CD4-positive, alpha-beta T cell treated with Interleukin-2 at 100 ng/mL for 4 hours (primary cell): ENCODE measurements around the gene FAM43B.

Experiments used
- DNase-seq: peaks from one replicate; pipeline ENCODE4 v3.0.0-alpha.2; 2020; ENCODE audit warnings: low spot score

FAM43B gene

DNA sequence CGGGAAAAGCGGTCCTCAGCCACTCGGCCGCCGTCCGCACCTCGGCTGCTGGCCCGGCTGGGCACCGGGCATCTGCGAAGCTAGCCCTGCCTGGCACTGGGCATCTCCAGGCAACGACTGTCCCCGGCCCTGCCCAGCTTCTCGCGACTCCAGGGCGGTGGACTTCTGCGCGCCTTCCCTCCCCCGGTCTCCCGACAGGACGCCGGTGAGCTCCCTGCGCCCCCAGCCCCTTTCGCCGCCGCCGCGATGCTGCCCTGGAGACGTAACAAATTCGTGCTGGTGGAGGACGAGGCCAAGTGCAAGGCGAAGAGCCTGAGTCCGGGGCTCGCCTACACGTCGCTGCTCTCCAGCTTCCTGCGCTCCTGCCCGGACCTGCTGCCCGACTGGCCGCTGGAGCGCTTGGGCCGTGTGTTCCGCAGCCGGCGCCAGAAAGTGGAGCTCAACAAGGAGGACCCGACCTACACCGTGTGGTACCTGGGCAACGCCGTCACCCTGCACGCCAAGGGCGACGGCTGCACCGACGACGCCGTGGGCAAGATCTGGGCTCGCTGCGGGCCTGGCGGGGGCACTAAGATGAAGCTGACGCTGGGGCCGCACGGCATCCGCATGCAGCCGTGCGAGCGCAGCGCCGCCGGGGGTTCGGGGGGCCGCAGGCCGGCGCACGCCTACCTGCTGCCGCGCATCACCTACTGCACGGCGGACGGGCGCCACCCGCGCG, 514 bp downstream of the FAM43B start:
- DNase-seq: no peak

DNA sequence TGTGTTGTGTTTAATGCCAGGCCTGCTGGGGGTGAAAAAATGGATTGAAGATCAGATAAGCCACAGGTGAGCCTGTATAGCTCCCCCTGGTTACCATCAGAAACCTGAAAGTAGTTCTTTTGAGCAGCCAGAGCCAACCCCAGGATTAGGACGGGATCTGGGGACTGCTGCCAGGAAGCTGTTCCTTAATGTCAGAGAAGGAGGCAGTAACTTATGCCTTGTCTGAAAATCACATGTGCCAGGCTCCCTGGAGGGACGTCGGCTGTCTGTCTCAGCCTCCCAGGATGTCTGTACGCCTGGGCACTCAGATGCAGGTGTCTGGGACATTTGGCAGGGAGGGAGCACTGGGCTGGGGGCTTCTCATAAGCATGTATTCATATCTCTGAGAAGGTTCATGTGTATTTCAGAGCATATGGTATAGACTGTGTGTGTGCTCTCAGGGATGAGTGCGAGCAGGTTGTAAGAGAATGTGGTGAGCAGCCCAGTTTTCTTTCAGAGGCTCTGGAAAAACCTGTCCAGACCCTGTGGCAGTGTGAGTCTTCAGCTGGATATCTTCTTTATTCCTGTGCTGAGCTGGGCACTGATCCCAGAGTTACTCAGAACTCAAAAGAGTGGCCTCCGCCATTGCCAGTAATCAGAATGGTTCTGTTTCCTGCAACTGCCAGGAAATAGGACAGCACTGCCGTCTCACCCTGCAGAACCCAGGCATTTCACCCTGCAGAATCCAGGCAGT, 2.8 kb downstream of the FAM43B start:
- DNase-seq: no peak

DNA sequence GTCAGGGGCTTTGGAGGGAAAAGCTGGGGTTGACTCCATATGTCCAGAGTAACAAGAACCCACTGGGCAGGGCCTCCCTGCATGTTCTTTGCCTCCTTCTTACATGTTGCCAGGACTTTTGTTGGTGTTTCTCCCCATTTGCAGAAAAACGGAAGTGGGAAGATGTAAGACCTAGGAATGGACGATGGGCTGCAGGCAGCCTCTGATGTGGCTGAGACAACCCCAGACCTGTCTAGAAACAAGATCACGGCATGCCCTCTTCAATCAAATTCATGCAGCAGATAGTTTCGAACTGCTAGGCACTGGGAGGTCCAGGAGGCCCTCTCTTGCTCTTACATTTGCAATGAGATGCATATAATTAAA, 3.4 kb downstream of the FAM43B start:
- no peak for DNase-seq

DNA sequence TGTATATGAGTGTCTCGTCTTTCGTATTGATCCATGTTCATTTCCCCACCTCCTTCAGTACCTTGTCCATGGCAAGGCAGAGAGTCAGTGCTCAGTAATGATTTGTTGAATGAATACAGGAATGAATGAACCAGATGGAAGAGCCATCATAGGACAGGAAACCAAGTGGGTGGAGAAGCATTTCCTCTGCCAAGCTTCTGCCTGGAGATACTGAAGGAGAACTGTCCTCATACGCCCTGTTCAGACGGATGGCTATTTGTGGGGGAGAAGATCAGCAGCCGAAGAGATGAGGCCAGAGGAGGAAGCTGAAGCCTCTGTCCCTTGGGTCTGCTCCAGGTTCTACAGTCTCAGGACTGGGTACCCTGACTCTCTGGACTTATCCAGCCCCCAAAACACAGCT, 5.8 kb downstream of the FAM43B start:
- no peak for DNase-seq

DNA sequence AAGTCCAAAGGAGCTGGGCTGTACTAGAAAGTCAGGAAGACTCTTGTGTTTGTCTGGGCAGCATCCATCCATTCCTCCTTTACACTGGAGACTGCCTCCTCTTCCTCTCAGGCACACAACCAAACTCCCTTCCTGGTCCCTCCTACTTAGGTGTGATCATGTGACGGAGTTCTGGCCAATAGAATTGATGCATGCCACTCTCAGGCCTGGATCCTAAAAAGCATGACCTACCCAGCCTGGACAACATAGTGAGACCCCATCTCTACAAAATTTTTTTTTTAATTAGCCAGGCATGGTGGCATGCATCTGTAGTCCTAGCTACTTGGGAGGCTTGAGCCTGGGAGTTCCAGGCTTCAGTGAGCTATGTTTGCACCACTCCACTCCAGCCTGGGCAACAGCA, 8.6 kb downstream of the FAM43B start:
- no peak for DNase-seq

DNA sequence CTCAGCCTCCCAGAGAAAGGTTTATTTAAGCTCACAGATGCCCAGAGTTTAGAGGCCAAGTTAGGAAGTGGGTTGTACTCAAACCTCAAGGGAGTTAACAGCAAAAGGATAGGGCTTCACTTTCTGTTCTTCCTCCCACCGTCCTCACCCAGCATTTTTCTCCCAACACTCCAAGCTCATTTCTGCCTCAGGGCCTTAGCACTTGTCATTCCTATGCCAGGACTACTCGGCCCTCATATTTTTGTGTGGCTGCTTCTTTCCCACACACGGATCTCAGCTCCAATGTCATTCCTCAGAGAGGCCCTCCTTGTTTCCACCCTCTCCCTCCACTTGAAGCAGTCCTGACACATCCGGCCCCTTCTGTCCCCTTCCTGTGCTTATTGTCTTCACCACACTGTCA, 12.9 kb downstream of the FAM43B start:
- no peak for DNase-seq

DNA sequence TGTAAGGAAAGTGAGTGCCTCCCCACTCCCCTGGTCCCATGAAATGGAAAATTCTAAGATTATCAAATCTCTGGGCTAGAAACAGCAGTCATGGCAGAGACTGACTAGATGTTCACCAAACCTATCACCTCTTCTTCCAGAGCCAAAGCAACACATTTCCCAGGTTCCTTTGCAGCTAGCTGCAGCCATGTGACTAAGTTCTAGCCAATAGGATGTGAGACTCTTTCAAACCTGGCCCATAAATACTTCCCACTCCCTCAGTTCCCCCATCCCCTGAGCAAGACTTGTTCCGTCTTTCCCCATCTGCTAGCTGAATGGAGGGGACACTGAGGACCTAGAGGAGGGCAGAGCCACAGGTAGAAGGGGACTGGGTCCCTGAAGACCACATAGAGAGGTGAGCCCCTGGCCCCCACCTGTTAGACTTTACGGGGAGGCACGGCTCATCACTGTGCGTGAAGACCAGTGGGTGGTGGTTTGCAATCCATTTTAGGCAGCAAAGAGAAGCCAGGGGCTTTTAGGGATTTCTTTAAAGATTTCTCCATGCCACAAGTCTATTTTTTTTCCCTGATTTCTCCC, 17.2 kb downstream of the FAM43B start:
- DNase-seq: no peak

DNA sequence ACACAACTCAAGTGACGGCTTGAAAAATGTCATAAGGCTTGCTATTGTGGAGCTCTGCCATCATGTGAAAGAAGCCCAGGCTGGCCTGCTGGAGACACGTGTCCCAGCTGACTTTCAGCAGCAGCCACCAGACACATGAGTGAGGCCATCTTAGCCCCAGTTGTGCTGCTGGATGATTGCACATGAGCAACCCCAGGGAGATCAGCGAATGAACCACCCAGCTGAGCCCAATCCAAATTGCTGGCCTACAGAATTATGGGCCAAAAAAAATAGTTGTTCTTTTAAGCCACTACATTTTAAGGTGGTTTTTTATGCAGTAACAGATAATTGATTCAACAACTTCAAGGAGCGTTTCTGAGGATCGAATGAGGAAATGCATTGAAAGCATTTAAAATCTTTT, 19.1 kb downstream of the FAM43B start:
- no peak for DNase-seq

DNA sequence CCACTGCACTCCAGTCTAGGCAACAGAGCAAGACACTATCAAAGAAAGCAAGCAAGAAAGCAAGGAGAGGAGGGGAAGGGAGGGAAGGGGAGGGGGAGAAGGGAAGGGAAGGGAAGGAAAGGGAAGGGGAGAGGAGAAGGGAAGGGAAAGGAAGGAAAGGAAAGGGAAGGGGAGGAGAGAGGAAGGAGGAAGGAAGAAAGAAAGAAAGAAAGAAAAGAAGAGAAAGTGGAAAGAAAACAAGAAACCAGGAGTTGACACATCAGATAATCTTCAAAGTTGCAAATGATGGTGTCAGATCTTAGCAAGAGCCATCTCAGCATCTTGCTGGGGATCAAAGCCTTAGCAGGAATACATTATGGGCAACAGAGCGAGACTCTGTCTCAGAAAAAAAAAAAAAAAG, 21.6 kb downstream of the FAM43B start:
- no peak for DNase-seq

DNA sequence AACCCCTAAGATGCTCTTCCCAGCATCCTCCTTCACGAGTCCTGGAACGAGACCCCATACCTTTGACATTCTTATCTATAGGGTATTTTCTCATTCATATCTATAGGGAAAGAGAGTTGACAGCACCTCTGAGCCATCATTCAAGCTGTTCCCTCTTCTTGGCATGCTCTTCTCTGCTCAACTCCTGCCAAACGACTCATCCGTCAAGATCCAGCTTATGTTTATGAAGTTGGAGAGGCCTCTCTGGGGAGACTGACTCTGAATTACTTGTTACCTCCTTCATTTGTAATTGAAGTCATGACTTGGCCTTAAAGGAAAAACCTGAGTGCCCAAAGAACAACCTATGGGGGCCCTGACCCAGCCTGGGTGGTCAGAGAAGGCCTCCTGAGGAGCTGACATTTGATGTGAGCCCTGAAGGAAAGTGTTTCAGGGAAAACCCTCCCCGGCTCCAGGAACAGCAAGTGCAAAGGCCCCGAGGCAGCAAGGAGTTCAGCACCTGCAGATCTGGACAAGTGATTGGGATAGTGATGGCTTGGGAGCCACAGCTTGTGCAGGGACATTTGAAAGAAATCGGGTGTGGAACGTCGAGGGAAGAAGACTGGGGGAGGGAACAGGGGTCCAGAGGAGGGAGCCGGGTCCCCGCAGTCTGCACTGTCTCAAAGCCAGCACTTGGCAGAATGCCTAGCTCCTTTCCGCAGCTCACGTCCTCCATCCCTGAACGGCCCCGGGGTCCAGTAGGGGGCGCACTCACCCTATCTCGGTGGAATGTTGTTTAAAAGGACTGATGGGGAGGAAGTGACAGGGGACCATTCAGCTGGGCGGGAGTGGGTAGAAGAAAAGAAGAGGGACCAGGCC, 22.5 kb downstream of the FAM43B start:
- DNase-seq: peak; percentile 43

DNA sequence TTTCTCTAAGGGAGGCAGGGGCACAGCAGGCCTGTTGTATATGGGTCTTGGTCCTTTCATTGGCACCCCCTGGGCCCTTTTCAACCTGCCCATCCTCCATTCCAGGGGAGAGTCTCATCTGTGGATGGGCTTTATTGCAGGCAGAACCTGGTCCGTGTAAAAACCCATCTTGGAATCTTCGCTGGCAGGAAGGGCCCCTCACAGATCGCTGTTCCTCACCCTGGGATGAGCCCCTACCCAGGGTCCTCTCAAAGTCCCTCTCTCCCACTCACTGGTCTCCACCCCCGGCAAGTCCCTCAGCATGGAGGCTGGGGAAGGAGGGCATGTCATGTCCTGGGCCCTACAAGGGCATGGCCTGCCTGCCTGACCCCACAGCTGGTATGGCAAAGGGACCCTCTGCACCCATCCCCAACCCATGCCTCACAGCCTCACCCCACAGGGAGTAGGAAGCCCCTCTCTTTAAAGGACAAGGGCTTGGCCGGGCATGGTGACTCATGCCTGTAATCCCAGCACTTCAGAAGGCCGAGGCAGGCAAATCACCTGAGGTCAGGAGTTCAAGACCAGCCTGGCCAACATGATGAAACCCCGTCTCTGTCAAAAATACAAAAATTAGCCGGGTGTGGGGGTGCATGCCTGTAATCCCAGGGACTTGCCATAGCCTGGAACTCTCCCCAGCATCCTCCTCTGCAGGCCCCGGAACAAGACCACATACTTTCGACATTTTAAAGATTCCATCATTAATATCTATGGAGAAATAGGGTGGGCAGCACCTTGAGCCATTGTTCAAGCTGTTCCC, 23.4 kb downstream of the FAM43B start:
- DNase-seq: no peak

DNA sequence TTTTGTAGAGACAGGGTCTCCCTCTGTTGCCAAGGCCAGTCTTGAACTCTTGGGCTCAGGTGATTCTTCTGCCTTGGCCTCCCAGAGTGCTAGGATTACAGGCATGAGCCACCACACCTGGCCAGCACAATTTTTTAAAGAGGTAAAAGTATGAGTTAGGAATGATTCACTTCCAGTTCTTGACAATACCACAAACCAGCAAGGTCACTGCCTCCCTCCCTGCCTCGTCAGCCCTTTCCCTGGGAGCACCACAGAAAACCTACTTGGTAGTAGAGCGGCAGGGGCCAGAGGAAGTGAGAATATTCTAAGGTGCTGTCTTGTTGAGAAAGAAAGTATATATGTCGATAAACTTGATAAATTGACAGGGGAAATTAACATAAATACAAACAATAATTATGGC, 25.7 kb downstream of the FAM43B start:
- no peak for DNase-seq

DNA sequence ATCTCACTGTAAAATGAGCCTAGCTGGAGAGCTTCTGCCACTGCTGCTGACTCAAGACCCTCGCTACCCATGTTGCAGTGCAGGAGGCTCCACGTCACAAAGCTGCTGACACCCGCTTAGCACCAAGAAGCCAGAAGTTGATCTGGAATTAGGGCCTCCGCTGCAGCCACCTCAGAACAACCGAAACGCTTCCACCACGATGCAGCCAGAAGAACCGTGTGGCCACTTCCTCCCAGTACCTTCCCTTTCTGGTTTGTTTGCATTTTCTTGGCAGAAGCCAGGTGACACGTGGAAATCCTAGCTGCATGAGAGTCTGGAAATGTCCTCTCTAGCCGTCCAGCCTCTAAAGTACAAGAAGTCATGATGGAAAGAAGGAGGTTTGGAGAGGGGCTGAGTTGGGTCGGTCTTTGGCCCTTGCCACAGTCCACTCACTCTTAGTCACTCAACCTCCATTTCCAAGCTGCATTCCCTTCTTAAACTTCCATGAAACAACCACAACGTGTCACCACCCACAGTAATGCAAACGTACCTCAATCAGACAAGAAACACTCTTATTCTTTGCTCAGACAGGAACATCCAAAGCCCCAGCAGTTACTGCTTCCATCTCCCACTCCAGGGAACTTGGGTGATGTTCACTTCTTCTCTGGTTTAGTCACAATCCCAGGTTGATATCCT, 26.5 kb downstream of the FAM43B start:
- DNase-seq: no peak

DNA sequence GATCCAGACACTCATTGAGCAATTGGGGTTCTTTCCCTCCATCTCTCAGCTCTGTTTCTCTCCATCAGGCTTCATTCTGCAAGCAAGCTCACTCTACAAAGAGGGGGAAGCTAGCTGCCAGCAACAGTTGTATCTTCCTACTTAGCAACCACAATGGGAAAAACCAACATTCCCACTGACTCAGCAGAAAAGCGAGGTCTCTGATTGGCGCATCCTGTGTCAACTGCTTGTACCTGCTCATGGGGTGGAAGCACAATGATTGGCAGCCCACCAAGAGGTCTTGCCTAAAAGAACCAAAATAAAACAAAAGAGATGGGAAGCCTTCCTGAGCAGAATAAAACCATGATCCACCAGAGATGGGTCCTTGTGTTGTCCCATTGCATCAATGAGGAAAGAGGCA, 32.5 kb downstream of the FAM43B start:
- no peak for DNase-seq

DNA sequence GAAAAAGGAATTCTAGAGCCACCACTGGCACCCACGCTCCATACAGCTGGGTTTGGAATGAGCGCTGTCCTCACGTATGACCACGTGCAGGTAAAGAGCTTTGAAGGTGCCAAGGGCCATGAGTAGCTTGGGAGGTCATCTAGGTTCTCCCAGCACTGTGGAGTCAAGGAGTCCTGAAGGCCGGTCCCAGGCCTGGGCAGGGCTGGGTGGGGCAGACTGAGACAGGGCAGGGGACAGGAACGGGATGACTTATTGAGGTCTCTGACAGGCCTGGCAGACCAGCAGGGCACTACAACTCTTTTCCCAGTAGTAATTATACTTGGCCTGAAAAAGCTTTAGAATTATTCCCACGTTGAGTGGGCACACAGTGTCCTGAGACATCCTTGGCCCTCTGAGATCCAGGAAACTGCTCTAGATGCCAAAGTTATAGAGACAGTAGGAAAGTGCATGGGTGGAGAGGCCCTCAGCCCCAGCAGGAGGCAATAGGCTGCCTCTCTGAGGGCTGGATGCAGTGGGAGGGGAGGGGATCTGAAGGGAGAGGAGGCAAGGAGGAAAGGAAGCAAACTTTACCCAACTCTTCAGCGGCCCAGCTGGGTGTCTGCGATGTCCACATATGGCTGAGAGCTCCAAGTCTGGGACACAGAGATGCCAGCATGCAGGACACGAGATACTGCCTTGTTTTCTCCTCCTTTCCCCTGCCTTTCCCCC, 34.7 kb downstream of the FAM43B start:
- no peak for DNase-seq

DNA sequence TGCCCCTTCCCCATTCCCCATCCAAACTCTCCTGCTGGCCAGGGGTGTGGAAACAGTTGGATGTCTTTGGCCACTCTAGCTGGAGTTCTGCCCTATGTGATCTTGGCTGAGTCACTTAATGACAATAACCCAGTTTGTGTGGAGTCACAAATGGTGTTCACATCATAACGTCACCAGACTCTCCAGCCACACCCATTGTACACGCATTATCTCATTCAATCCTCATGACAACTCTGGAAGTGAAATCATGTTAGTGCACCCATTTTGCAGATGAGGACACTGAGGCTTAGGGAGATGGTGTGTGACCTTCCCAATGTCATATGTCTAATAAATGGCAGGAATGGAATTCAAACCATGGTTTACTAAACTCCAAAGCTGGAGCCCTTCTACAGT, 35.3 kb downstream of the FAM43B start:
- DNase-seq: no peak

DNA sequence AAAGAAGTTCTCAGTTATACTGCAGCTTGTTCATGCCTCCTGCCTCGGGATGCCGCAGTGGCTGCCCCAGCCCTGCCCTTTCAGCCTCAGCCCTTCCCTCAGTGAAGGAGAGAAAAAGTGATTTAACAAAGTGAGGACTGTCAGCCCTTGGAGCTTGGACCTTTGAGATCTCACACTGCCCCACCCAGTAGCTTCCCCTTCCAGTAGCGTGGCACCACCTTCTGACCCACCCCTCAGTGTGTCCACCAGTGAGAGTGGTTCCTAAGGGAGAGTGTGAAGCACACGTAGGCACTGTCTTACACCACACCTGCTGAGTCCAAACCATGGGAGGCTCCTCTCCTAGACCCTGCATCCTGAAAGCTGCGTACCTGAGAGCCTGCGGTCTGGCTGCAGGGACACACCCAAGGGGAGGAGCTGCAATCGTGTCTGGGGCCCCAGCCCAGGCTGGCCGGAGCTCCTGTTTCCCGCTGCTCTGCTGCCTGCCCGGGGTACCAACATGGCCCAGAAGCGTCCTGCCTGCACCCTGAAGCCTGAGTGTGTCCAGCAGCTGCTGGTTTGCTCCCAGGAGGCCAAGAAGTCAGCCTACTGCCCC, 36.4 kb downstream of the FAM43B start, which contains the start of gene CDA:
Gene CDA (plus strand): TSS at position 464 of the 592 bp plus-strand sequence. CDS start 33 bp downstream, at position 497.
- DNase-seq: no peak

DNA sequence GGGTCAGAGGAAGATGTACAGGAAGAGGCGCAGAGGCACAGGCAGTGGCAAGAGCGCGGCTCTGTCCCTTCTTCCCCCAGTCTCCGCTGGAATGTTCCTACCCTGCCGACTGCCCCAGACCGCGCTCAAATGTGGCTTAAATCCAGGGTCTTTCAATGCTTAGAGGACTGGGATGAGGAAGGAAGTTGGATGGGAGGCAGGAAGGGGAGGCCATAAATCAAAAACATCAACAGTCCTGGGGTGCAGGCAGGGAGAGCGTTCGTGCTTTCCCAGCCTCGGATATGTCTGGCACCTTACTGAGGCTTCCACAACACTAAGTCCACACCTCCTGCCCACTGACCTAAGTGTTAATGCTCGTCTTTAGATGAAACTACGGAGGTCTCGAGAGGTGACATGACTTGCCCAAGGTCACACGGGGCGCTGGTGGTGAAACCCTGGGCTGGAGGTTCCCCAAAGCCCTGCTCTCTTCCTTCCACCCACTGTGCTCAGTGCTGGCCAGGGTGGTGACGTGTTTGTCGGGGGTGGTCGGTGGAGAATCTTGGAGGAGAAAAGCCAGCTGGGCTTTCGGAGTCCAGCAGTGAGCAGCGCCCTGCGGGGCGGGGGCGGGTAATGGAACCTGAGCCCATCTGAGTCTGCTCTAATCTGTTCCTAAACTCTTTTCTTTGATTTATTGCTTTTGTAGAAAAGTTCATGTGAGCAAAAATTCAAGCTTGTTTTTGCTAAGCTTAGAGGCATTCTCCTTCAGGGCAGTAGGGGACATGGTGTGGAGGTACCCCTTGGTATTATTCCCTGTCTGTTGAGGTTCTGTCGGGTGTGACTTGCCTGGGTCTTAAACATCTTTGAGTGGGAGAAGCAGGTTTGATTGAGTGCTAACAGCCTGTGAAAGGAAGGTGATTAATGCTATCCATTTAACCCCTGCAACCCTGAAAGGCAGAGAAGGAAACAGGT, 37.2 kb downstream of the FAM43B start:
- DNase-seq: no peak

DNA sequence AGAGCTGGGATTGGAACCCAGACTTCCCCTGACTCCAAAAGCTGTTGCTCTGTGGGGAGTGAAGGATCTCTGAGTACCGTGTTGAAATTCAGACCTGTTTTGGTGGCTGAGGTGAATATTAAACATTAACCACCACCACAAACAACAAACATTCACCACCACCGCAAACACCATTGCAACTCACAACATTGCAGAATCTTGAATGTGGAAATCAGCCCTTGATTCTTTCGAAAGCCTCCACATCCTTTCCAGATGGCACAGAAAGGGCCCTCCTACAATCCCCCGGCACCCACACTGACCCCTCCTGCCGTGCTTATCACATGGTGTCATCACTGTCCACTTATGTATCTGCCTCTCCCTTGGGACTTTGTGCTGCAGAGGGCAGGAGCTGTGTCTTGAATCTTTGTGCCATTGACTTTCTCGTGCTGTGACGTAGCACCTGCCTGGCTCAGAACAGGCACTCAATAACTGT, 38.0 kb downstream of the FAM43B start:
- no peak for DNase-seq
